GM21526 (cell line): ENCODE measurements around the gene MEF2D.

Experiments
- ATAC-seq: cut with Tn5 transposase; IDR thresholded peaks from one replicate; pipeline ENCODE4 v1.9.1; 2021; ENCODE audit warnings: moderate library complexity; ENCODE audit not compliant: unreplicated experiment, low FRiP score

The MEF2D gene

DNA sequence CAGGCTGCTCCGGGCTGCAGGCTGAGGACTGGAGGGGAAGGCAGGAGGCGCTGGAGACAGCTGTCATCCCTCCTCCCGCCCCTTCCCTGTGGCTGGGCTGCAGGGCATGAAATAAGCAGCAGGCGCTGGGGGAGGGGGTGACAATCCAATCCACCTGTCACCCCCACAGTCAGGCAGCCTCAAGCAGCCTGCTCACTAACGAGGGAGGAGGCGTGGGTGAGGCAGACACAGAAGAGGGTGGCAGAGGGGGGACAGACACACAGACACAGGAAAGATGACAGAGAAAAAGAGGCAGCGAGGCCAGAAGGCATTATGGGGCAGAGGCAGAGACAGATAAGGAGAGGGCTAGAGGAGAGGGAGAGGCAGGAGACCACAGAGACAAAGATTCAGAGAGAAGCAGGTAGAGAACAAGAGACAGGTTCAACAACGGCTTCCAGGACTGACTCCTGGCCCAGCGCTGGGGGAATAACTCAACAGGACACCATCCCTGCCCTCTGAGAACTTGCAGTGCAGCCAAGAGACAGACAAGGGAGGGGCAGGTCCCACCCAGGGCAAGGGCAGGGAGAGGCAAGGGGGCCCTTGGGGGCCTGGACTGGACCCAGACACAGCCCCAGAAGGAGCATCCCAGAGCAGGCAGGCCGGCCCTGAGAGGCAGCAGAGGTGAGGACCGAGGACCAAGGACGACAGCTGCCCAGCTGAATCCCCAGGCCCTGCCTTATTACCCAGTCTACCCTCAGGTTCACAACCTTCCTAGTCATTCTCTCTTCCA, 11.2 kb downstream of the MEF2D start:
- ATAC-seq: peak; percentile 6

DNA sequence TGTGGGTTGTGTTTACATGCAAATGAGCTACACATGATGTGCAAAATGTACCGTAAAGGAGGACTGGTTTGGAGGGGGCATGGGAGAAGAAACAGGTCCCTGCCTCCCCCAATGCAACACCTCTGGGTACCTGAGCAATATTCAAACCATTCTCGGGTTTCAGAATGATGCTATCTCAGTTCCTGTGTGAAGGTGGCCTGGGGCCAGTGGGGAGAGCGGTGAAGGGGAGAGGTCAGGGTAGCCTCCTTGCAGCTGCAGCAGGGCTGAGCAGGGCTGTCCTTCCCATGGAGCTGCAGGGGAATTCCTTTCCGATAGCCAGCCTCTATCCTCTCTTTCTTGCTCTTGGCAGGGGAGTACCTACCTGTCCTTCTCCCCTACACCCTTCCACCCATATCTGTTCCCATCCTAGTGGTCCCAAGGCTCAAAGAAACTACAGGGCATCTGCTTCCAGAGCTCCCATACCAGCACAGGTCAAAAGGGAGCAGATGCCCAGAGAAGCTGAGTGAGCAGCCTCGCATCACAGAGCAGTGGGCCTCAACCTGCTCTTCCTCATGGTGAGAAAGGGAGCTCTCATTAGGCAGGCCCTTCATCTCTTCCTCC, 11.9 kb downstream of the MEF2D start:
- ATAC-seq: peak; percentile 42

DNA sequence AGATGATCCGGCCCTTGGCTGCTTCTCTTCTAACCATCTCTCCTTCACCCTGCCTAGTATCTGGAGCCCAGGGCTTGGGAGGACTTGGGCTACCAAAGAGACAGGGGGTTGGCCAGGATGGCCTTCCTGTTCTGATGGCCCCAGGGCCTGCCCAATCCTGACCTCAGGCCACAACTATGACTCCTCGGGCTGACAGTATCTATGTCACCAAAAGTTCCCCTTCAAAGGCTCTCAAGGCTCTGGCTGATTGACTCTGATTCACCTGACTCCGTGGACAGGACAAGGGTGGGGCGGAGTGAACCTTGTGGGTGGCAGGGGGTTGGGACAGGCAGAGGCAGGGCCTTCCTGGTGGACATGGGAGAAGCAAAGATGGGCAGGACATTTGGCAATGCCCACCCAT, 12.7 kb downstream of the MEF2D start:
- no peak for ATAC-seq

DNA sequence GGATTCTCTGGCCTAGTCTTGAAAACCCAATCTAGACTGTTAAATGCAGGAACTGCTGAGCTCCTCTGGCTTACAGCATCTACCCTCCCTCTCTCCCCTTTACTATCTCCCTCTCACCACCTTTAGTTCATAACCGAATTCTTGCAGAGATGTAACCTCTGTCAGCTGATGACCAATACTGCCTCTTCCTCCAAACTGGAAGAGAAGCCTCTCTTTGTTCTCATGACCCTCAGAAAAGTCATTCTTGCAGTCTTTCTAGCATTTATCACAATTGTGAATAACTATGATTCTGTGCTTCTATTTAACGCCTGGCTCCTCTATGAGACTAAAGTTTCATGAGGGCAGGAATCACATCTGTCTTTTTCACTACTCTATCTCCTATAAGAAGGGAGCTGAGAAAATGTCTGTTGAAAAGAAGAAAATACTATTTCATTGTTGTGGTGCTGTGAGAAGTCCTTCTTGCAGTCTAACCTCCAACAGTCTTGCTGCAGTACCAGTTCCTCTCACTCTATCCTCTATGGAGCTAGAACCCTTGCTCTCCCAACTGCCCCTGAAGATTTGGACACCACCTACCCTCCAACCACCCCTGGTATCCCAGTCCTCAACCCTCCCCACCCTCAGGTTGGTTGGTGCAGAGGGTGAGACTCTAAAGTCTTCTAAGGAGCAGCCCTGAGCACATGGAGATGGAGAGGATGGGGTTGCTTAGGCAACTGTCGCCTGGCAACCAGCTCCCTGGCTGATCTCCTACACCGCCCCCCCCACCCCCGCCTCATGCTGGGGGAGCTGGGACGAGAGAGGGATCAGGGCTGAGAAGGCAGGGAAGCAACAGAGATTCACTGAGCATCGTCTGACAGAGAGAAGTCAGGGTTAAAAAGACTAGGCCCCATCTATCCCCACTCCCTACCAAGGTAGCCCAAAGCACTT, 13.9 kb downstream of the MEF2D start:
- no peak for ATAC-seq

- no peak for ATAC-seq
These were observed 14.6 kb downstream of the MEF2D start for GRCh38 chr1:156485984-156486383.

DNA sequence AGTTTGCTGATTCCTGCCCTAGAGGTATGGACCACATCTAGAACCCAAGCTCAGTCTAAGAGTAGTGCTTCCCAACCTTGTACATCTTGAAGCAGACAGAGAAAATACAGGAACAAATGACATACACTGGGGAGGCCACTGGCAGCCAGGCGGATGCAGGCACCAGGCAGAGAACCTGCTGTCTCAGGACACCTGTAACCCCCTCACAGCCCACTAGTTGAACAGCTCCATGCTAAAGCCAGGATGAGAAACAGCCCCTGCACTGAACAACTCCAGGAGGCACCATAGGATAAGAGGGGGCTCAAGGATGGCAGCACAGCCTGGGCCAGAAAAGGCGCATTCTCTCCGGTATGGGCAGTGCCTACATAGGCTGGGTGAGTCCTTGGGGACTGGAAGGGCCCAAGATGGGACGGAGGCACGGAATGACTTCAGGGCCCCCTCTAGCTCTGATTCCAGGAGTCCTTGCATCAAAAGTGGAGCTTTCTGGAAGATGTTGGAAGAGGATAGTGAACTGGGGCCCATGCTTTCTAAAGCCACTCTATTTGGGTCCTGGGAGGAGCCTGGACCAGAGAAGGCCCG, 16.0 kb downstream of the MEF2D start:
- ATAC-seq: no peak

DNA sequence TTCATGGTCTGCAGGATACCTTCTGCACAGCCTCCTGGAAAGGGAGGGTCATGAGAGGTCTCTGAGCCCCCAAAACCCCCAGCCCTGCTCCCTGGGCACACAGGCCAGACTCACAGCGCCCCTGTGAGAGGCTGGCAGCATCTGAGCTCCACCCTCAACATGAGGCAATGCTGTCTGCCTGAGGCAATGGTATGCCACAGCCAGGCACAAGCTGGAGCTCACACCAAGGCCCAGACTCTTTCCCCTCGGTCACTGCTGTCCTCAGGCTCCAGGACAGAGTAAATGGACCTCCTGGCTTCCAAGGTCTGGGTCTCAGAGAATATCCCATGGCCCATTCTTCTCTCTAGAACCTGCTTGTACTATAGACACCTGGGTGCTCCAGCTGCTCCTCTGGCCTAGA, 17.2 kb downstream of the MEF2D start:
- no peak for ATAC-seq

DNA sequence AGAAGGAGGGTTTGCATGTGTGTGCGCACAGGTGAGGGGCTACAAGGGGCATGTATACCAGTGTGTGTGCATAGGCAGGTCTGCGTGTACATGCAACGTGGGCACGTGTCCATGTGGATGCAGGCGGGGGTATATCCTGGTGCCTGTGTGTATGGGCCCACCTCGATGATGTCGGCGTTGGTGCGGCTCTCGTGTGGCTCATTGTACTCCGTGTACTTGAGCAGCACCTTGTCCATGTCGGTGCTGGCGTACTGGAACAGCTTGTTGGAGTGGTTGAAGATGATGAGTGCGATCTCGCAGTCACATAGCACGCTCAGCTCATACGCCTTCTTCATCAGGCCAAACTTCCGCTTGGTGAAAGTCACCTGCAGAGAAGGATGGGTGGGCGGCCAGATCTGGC, 18.3 kb downstream of the MEF2D start:
- ATAC-seq: no peak

- ATAC-seq: no peak
These were observed 19.0 kb downstream of the MEF2D start for GRCh38 chr1:156481527-156481926.

DNA sequence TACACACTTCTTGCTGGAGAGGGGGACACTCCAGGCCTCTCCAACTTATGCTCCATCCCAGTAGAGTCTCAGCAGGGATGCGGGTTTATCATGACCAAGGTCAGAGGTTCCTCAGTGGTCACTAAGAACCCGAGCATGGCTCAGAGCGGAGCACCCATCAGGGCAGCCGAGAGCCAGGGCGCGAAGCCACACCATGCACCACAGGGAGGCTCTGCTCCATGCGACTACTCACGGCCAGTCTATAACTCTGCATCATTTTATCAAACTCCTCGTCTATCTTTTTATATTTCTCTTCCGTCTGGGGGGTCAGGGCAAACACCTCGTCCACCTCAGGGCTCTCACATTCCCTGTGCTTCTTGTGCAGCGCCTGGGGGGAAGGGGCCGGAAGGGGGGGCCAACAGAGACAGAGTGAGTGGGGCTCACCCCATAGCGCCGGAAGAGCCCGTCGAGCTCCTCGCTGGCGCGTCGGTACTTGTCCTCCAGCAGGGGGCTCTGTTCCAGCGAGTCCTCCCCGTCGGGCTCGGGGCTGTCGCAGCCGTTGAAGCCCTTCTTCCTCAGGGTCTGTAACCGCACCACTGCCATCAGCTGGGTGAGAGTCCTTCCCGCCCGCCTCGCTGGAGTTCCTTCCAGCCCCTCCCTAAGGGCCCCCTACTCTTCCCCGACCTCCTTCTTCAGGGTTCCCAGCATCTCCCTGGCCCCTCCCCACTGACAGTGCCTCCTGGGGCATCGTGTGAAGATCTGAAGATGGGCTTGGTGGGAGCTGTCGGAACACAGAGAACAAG, 20.0 kb downstream of the MEF2D start:
- no peak for ATAC-seq

- no peak for ATAC-seq
These were observed 20.6 kb downstream of the MEF2D start for GRCh38 chr1:156480016-156480370.

DNA sequence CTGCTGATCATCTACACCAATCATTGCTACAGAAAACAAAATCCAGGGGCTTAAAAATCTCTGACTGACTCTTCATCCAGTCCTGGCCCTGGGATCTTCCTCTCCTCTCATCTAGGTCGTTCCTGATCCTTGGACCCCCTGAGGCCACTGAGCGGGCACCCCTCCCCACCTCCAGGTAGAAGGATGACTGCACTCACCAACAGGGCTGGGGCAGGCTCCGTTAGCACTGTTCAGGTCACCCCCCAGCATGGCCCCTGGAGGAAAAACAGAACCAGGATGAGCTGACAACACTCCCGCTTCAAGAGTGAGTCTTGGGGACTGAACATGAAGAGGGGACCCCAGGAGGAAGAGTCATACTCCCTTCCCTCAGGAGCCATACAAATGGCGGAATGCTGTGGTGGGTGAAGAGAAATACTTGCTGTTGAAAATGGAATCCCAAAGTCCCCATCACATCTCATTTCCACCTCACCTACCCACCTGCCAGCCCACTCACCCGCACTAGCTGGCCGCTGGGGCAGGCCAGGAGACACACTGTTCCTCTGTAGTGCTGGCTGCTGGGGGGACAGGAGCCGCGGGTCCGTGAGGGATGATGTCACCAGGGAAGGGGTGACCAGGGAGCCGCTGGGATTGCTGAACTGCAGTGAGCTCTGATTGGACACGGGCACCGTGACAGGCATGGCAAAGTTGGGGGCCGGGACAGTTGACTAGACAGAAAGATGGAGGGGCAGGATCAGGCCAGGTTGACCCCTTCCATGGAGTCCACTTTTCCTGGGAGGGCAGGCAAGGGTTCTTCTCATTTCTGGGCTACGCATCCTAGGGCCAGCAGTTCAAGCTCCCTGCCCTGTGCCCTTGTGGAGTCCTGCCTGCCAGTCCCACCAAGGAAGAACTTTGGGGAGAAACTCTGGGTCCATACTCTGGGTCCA, 21.2 kb downstream of the MEF2D start:
- ATAC-seq: no peak

GRCh38 chr1:156478250-156478627, 22.3 kb downstream of the MEF2D start:
- no peak for ATAC-seq

- no peak for ATAC-seq
These were observed 22.9 kb downstream of the MEF2D start for GRCh38 chr1:156477526-156478249.

DNA sequence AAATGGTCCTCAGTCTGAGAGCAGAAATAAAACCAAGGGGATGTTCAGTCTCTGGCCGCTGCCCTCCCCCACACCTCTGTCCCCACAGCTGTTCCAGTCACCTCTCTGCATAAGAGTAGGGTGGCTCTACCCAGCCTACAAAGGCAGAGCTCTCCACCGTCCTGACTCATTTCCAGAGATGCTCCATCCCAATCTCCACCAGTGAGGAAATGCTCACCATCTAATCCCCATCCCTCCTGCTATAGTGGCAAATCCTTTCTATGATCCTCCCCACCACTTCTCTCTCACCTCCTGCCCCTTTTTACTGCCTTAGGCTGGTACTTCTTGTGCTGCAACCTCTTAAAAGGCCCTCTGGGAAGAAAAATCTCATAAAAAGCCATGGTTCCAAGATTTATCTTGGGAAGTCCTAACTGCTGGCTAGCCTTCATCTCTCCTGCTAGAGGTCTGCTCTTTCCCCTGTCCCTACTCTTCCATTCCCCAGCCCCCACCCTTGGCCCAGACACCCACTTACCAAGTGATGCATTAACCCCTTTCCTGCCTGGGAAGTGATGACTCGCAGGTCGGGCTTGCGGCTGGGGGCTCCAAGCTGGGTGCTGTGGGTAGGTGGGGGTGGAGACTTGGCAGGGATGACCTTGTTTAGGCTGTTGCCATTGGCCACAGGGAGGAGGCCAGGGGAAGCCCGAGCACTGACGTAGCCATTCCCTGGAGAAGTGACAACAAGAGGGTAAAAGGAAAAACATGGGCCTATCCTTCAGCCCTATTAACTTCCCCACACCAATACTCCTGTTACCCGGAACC, 23.9 kb downstream of the MEF2D start:
- ATAC-seq: no peak

- no peak for ATAC-seq
These were observed 24.7 kb downstream of the MEF2D start for GRCh38 chr1:156475568-156476500.

DNA sequence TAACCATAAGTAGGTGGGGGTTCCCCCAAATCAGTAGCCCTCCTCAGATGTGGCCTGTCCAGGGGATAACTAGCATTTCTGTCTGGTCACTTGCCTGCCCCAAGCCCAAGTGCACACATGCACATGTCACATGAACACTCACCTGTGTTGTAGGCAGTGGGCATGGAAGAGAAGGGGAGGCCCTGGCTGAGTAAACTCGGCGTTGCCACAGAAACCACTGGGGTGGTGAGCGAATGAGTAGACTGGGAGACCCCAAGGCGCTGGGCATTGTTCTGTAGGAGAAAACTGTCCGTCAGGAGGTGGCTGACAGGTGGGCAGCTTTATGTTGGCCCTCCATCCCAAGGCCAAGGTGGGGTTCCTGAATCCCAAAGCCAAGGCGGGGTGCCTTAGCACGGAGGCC, 25.6 kb downstream of the MEF2D start:
- no peak for ATAC-seq
